Astrocyte (in vitro differentiated cells and primary cell): ENCODE results near the gene CA10. TPM values are rescaled to one million over a fixed set of nuclear protein-coding genes. Genes with fewer than 3 reads are reported as not detected.

Source experiments
- DNase-seq: peaks from one replicate; pipeline ENCODE4 v3.0.0-alpha.2; 2010; ENCODE audit warnings: low read depth
- FAIRE-seq: peaks from 2 replicates; lab custom pipeline; 2011; peaks lifted over from hg19 to GRCh38; lab: Jason Lieb, UNC
- H2AFZ ChIP-seq: 2 replicates; pipeline ENCODE4 v1.6.0; 2012; ENCODE audit warnings: low read depth, low read length, inconsistent platforms
- H3K27ac ChIP-seq: 2 replicates; pipeline ENCODE4 v1.5.1; 2011; ENCODE audit warnings: low read depth, low read length, inconsistent platforms
- H3K27me3 ChIP-seq: 2 replicates; pipeline ENCODE4 v1.6.0; 2011; ENCODE audit warnings: low read length, inconsistent platforms; ENCODE audit not compliant: insufficient read depth
- H3K36me3 ChIP-seq: 2 replicates; pipeline ENCODE4 v1.5.1; 2011; ENCODE audit warnings: low read length, inconsistent platforms; ENCODE audit not compliant: insufficient read depth
- H3K4me1 ChIP-seq: 2 replicates; pipeline ENCODE4 v1.5.1; 2011; ENCODE audit warnings: low read length, inconsistent platforms; ENCODE audit not compliant: insufficient read depth
- H3K4me2 ChIP-seq: 2 replicates; pipeline ENCODE4 v1.6.0; 2012; ENCODE audit warnings: low read length, inconsistent platforms
- H3K4me3 ChIP-seq: 2 replicates; pipeline ENCODE4 v1.5.1; 2011; ENCODE audit warnings: low read depth, mild to moderate bottlenecking, low read length, inconsistent platforms; ENCODE audit not compliant: insufficient read depth
- H3K79me2 ChIP-seq: 2 replicates; pipeline ENCODE4 v1.6.0; 2012; ENCODE audit warnings: mild to moderate bottlenecking, low read length, inconsistent platforms; ENCODE audit not compliant: insufficient read depth
- H3K9ac ChIP-seq: 2 replicates; pipeline ENCODE4 v1.6.0; 2012; ENCODE audit warnings: mild to moderate bottlenecking, low read length, inconsistent platforms
- H3K9me3 ChIP-seq: 2 replicates; pipeline ENCODE4 v1.5.1; 2012; ENCODE audit warnings: low read depth, mild to moderate bottlenecking, low read length, inconsistent platforms; ENCODE audit not compliant: insufficient read depth
- H4K20me1 ChIP-seq: 2 replicates; pipeline ENCODE4 v1.6.0; 2012; ENCODE audit warnings: low read length, inconsistent platforms; ENCODE audit not compliant: insufficient read depth
- H3K27ac Mint-ChIP-seq: one replicate; pipeline ENCODE4 v1.8.0; 2021; ENCODE audit warnings: mild to moderate bottlenecking, mixed read lengths; ENCODE audit not compliant: unreplicated experiment
- H3K27me3 Mint-ChIP-seq: one replicate; pipeline ENCODE4 v1.8.0; 2021; ENCODE audit warnings: low read depth, mixed read lengths; ENCODE audit not compliant: unreplicated experiment
- H3K36me3 Mint-ChIP-seq: one replicate; pipeline ENCODE4 v1.8.0; 2021; ENCODE audit warnings: low read depth, mixed read lengths; ENCODE audit not compliant: unreplicated experiment
- H3K4me1 Mint-ChIP-seq: one replicate; pipeline ENCODE4 v1.8.0; 2021; ENCODE audit warnings: low read depth, mixed read lengths; ENCODE audit not compliant: unreplicated experiment
- H3K4me3 Mint-ChIP-seq: one replicate; pipeline ENCODE4 v1.8.0; 2021; ENCODE audit warnings: mild to moderate bottlenecking, moderate library complexity, mixed read lengths; ENCODE audit not compliant: unreplicated experiment
- H3K9me3 Mint-ChIP-seq: one replicate; pipeline ENCODE4 v1.8.0; 2021; ENCODE audit warnings: mild to moderate bottlenecking, mixed read lengths; ENCODE audit not compliant: unreplicated experiment
- EZH2 ChIP-seq: IDR thresholded peaks from 2 replicates; pipeline ENCODE4 v1.6.1; 2012; ENCODE audit warnings: mild to moderate bottlenecking, low read length, inconsistent platforms; ENCODE audit not compliant: insufficient read depth
- total RNA-seq: library from RNA; stranded (reverse); gene quantifications from 2 replicates; pipeline ENCODE4 v1.2.1, GENCODE V29; 2021
- TF ChIP-seq, protein P1 (sequence below): IDR thresholded peaks from 2 replicates; pipeline ENCODE4 v1.5.1; 2011; ENCODE audit warnings: low read depth, mild to moderate bottlenecking, inconsistent platforms, low read length, moderate library complexity; ENCODE audit not compliant: insufficient read depth

The CA10 gene
- total RNA-seq, 1 donor from 2014 or later = 0.43 TPM

DNA sequence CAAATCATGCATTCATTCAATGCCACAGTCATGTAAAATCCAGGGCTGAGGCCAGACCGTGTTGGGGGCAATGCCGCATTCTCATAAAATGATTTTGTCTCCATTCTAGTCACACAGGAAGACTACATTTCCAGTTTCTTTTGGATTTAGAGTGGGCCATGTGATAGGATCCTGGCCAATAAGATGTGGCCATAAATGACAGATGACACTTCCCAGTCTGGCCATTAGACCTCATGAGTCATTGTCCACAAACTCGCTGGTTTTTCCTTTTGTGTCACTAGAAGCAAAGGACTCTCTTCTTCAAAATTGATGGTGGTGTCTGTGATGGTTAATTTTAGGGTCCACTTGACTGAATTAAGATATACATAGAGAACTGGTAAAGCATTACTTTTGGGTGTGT lies 545.8 kb downstream of the CA10 start:
- Histone ChIP-seq H3K27me3 (no peaks in the 10 kb centered on the region), H3K9ac (no peak overlapping the region), H3K9me3 (no peaks in the 10 kb centered on the region), H2AFZ (no peak overlapping the region), H3K36me3 (no peaks in the 10 kb centered on the region), H4K20me1 (no peaks in the 10 kb centered on the region), H3K79me2 (no peaks in the 10 kb centered on the region), H3K4me2 (no peak overlapping the region), H3K4me1 (no peaks in the 10 kb centered on the region), H3K4me3 (no peak overlapping the region), H3K27ac (no peak overlapping the region)
- TF ChIP-seq, protein P1, sequence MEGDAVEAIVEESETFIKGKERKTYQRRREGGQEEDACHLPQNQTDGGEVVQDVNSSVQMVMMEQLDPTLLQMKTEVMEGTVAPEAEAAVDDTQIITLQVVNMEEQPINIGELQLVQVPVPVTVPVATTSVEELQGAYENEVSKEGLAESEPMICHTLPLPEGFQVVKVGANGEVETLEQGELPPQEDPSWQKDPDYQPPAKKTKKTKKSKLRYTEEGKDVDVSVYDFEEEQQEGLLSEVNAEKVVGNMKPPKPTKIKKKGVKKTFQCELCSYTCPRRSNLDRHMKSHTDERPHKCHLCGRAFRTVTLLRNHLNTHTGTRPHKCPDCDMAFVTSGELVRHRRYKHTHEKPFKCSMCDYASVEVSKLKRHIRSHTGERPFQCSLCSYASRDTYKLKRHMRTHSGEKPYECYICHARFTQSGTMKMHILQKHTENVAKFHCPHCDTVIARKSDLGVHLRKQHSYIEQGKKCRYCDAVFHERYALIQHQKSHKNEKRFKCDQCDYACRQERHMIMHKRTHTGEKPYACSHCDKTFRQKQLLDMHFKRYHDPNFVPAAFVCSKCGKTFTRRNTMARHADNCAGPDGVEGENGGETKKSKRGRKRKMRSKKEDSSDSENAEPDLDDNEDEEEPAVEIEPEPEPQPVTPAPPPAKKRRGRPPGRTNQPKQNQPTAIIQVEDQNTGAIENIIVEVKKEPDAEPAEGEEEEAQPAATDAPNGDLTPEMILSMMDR = no peak
- TF ChIP-seq EZH2 = no peak
- Mint-ChIP-seq H3K27me3 (peaks cover 4% of the 10 kb centered on the region), H3K9me3 (peaks cover 7% of the 10 kb centered on the region), H3K4me1 (peaks cover 2% of the 10 kb centered on the region), H3K36me3 (no peaks in the 10 kb centered on the region), H3K27ac (no peak overlapping the region), H3K4me3 (no peak overlapping the region)
- FAIRE-seq = no peak
- DNase-seq = no peak

DNA sequence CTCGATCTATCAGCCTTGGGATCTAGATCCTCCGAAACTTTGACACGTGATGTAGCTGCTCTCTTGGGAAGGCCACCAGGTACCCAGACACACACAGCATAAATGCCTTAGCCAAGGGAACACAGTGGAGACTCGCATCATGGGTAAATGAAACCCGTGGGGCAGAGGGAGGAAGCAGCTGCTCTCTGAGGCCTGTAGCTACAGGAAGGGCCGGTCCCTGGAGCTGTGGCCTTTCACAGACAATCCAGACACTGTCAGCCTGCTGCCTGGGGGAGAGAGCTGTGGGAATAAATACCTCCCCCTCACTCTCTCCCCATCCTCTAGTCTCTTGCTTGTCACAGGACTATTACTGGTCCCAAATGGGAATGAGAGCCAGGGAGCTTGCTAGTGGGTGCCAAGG lies 546.9 kb downstream of the CA10 start:
- no peak overlapping the region for H3K4me3 Mint-ChIP-seq
- H3K4me1 ChIP-seq = no peaks in the 10 kb centered on the region
- FAIRE-seq = no peak

DNA sequence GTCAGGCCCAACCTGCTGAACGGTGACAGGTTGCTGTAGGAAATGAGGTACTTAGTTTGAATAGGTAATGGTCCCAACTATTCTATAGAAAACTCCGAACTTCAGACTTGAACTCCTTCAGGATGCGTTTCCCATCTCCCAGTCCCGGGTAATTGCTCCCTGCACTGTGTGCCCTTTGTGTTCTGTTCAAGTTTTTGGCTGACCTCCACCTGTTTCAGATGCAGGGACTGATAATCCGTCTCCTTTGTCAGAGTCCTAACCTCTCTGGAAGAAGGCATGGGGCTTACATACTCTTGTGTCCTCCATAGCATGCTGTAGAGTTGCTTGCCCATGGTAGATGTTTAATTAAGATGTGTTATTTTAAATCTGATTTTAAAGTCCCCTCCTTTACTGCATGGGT lies 547.7 kb downstream of the CA10 start:
- no peaks in the 10 kb centered on the region for H3K27me3 ChIP-seq
- no peak for FAIRE-seq

More for the DNA sequence above, 546.9 kb downstream of the CA10 start:
- no peak for DNase-seq
- Histone ChIP-seq H4K20me1 (no peaks in the 10 kb centered on the region), H3K36me3 (no peaks in the 10 kb centered on the region), H3K4me3 (no peak overlapping the region), H3K27me3 (no peaks in the 10 kb centered on the region), H2AFZ (no peak overlapping the region), H3K9ac (no peak overlapping the region), H3K9me3 (no peaks in the 10 kb centered on the region), H3K27ac (no peak overlapping the region), H3K4me2 (no peak overlapping the region), H3K79me2 (no peaks in the 10 kb centered on the region)
- Mint-ChIP-seq H3K4me1 (peaks cover 2% of the 10 kb centered on the region), H3K9me3 (peaks cover 5% of the 10 kb centered on the region), H3K36me3 (no peaks in the 10 kb centered on the region), H3K27me3 (peaks cover 4% of the 10 kb centered on the region), H3K27ac (no peak overlapping the region)
- no peak for TF ChIP-seq EZH2
- TF ChIP-seq, protein P1 = no peak

More for the DNA sequence above, 547.7 kb downstream of the CA10 start:
- Histone ChIP-seq H4K20me1 (no peaks in the 10 kb centered on the region), H3K4me1 (no peaks in the 10 kb centered on the region), H2AFZ (no peak overlapping the region), H3K4me3 (no peak overlapping the region), H3K4me2 (no peak overlapping the region), H3K27ac (no peak overlapping the region), H3K79me2 (no peaks in the 10 kb centered on the region), H3K9me3 (no peaks in the 10 kb centered on the region), H3K9ac (no peak overlapping the region), H3K36me3 (no peaks in the 10 kb centered on the region)
- Mint-ChIP-seq H3K27ac (no peak overlapping the region), H3K27me3 (peaks cover 4% of the 10 kb centered on the region), H3K36me3 (no peaks in the 10 kb centered on the region), H3K4me1 (peaks cover 2% of the 10 kb centered on the region), H3K9me3 (peaks cover 5% of the 10 kb centered on the region), H3K4me3 (no peak overlapping the region)
- DNase-seq = no peak
- no peak for TF ChIP-seq EZH2
- TF ChIP-seq, protein P1 = no peak
